Measurements from ENCODE around the gene MXRA8.
A peak's percentile ranks its signal among the peaks of the same experiment; 100 is the strongest.

Gene MXRA8

GRCh38 chr1:1366699-1367066 is 8.3 kb upstream of the MXRA8 start:
- no peak for DNase-seq (ENCODE audit: low read depth)

- DNase-seq (ENCODE audit: low read depth): no peak
Measured at GRCh38 chr1:1365875-1366698, 7.7 kb upstream of the MXRA8 start.

- no peak for DNase-seq (ENCODE audit: low read depth)
Measured at GRCh38 chr1:1364266-1364665, 5.9 kb upstream of the MXRA8 start.

GRCh38 chr1:1361982-1362423 is 3.6 kb upstream of the MXRA8 start:
- peak; percentile 71 for DNase-seq (ENCODE audit: low read depth)

GRCh38 chr1:1361233-1361981 is 3.1 kb upstream of the MXRA8 start:
- no peak for DNase-seq (ENCODE audit: low read depth)

GRCh38 chr1:1360506-1361169 is 2.3 kb upstream of the MXRA8 start:
- peak; percentile 93 for DNase-seq (ENCODE audit: low read depth)

GRCh38 chr1:1359664-1360468 is 1.5 kb upstream of the MXRA8 start:
- no peak for DNase-seq (ENCODE audit: low read depth)

- DNase-seq (ENCODE audit: low read depth): no peak
Measured at GRCh38 chr1:1359308-1359663, 931 bp upstream of the MXRA8 start.

- DNase-seq (ENCODE audit: low read depth): no peak
Measured at GRCh38 chr1:1357871-1358432, 403 bp downstream of the MXRA8 start.

GRCh38 chr1:1356796-1357401 is 1.5 kb downstream of the MXRA8 start:
- no peak for DNase-seq (ENCODE audit: low read depth)

GRCh38 chr1:1356166-1356795 is 2.1 kb downstream of the MXRA8 start:
- no peak for DNase-seq (ENCODE audit: low read depth)

GRCh38 chr1:1355416-1355815 is 2.9 kb downstream of the MXRA8 start:
- DNase-seq (ENCODE audit: low read depth): no peak

GRCh38 chr1:1354271-1355247 is 3.8 kb downstream of the MXRA8 start:
- DNase-seq (ENCODE audit: low read depth): no peak

GRCh38 chr1:1353389-1354151 is 4.8 kb downstream of the MXRA8 start:
- DNase-seq (ENCODE audit: low read depth): no peak

- no peak for DNase-seq (ENCODE audit: low read depth)
Measured at GRCh38 chr1:1352786-1353388, 5.5 kb downstream of the MXRA8 start.

GRCh38 chr1:1351511-1352427 is 6.6 kb downstream of the MXRA8 start:
- no peak for DNase-seq (ENCODE audit: low read depth)

- DNase-seq (ENCODE audit: low read depth): no peak
Measured at GRCh38 chr1:1349256-1350012, 8.9 kb downstream of the MXRA8 start, which contains the start of gene DVL1. TSS of gene DVL1 (minus strand) at chr1:1349418. CDS start at chr1:1349065, 353 bp downstream.
